HG02610 (cell line): ENCODE data around the gene HNRNPA3.
"Not testable (repeated sequence)": the region's sequence is repeated elsewhere in the genome, so short reads cannot be mapped to it uniquely, and the experiment has no call there.

Experiments
- ATAC-seq: cut with Tn5 transposase; IDR thresholded peaks from one replicate; pipeline ENCODE4 v1.9.1; 2021; ENCODE audit warnings: mild to moderate bottlenecking, moderate library complexity; ENCODE audit not compliant: unreplicated experiment

Gene HNRNPA3

GRCh38 chr2:177232098-177232704 is 19.6 kb downstream of the HNRNPA3 start:
- no peak for ATAC-seq

DNA sequence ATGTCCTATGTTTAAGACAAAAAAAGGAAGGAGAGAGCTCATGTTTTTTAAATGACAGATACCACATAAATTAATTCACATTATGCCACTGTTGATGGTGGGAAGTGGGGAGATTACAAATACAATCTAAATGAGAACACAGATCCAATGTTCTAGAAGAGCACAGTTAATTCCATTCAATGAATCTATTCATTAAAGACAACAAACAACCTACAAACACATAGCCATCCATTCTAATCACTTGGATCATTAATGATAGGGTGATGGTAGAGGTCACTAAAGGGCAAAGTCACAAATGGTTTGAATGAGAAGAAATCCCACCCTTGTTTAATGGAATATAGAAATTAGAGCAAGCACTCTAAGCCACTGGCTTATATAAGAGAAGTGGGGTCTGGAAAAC is 21.7 kb downstream of the HNRNPA3 start:
- no peak for ATAC-seq

- no peak for ATAC-seq
These were observed 23.4 kb downstream of the HNRNPA3 start for GRCh38 chr2:177235855-177236437.

DNA sequence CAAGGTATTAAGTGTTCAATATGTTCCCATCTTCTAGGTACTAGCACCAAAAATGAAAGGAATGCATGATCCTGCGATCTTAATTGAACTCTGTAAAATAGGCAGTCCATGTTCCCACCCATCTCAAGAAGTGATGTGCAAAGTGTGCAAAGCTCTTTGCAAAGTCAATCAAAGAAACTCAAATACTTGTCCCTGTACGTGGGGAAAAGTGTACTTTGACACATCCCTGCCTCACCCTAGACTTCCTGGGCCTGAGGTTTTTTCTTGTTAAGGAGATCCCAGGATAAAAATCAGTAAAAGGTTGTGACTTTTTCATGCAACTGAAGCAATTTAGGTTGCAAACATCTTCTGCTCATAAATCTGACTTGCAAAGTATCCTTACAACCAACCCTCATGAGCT is 25.3 kb downstream of the HNRNPA3 start:
- ATAC-seq, result no peak

GRCh38 chr2:177239053-177239452 is 26.5 kb downstream of the HNRNPA3 start:
- ATAC-seq, result no peak

- peak; percentile 72 for ATAC-seq
These were observed 27.5 kb downstream of the HNRNPA3 start for GRCh38 chr2:177239932-177240630.

DNA sequence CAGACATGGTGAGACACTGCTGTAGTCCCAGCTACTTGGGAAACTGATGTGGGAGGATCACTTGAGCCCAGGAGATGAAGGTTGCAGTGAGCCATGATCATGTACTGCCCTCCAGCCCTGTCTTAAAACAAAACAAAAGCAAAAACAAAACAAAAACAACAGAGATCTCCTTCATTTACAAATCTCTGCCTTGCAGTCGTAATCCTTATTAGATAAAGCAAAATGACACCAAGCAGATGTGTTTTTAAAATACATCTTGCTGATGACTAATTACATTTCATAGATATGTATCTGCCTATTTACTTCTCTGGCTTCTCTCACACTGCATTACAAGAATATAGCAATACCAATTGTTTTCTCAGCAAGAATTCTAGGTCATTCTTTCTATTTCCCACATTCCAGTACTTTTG is 29.1 kb downstream of the HNRNPA3 start:
- ATAC-seq, result no peak

DNA sequence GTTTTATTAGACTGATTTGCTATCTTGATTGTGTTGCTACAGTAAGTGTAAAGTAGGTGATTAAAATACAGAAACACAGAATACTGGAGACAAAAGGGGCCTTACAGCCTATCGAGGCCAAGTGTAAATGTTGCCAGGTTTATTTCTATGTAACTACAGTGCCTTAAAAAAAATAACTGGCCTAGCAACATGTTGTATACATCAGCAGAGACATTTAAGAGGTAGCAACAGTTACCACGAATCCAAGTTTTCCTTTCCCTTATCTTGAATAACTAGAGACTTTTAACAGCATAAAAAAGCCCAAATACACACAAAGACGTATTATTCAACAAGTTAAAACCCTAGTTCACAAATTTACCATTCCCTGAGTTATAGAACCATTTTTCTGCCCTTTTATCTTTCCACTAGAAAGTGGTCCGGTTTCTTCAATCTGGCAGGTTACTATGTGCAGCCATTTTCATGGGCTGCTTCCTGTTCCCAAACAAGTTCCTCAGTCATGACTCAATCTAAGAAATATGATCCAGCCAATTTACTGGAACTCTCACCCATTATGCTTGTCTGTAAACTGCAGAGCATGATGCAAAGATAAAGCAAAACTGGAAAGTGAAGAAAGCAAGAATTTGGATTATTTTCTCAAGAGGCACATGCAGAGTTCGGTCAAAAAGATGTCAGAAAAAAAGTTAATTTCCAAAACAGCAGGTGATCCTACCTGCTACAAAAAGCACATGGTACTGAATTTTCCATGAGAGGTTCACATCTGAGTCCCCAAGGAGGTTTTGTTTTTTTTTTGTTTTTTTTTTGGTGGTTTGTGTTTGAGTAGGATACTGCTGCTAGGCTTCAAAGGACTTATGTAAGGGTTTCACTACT is 29.8 kb downstream of the HNRNPA3 start:
- no peak for ATAC-seq

DNA sequence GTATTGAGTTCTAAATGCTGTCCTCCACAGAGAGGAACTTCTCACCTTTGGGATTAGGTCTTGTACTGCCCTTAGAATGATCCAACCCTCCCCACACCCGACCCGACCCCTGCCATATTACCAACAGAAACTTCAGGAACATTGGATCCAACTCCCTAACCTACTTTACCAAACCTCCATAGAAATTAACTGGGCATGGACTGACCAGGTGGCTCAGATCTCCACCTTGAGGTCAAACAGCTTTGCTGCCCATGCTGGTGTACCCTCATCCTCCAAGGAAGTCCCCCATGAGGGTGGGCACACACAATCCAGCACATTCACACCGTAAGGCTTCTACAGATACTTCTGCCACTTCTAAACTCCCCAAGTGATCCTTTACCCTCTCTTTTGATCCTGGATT is 30.5 kb downstream of the HNRNPA3 start:
- ATAC-seq, result no peak

DNA sequence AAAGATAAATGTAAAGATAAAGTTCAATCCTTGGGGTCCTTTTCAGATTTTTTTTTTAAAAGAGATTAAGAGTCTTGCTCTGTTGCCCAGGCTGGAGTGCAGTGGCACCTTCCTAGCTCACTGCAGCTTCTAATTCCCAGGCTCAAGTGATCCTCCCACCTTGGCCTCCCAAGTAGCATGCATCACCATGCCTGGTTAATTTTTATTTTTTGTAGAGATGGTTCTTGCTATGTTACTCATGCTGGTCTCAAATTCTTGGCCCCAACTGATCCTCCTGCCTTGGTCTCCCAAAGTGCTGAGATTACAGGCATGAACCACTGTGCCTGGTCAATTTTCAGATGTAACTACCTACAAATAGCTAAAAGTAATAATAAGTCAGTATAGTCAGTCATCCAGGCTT is 30.9 kb downstream of the HNRNPA3 start:
- no peak for ATAC-seq

DNA sequence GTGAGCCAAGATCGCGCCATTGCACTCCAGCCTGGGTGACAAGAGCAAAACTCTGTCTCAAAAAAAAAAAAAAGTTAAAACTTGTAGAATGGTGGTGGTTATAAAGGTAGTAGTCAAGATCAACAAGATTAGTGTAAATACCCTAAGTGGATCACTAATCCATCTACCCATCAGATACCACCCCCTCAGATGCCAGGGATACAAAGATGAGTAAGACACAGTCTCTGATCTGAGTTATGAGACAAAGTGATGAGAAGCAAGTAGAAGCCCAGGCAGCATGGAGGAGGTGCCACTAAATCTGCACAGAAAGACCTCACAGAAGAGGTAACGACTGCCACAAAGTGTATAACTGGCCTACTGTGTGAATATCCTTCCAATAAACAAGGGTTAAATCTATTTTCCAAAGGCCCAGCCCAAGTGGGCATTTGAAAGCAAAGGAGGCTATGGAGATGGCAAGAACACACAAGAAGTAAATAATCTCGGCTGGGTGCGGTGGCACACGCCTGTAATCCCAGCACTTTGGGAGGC is 31.7 kb downstream of the HNRNPA3 start:
- no peak for ATAC-seq

- ATAC-seq, result no peak
These were observed 32.4 kb downstream of the HNRNPA3 start for GRCh38 chr2:177245010-177245422.

GRCh38 chr2:177246000-177246399 is 33.4 kb downstream of the HNRNPA3 start:
- ATAC-seq, result no peak

DNA sequence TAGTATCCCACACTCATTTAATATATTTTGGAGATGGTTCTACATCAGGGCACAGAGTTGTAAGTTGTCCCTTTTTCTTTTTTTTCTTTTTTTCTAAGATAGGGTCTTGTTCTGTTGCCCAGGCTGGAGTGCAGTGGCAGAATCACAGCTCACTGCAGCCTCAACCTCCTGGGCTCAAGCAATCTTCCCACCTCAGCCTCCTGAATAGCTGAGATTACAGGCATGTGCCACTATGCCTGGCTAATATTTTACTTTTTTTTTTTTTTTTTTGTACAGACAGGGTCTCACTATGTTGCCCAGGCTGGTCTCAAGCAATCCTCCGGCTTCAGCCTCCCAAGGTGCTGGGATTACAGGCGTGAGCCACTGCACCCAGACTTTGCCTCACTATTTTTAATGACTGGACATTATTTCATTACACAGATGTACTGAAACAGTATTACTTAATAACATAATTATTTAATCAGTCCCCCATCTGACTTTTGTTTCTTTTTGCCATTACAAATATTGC is 34.0 kb downstream of the HNRNPA3 start:
- ATAC-seq, result not testable (repeated sequence)

GRCh38 chr2:177247693-177248262 is 35.2 kb downstream of the HNRNPA3 start:
- no peak for ATAC-seq

GRCh38 chr2:177249038-177249437 is 36.4 kb downstream of the HNRNPA3 start:
- ATAC-seq, result no peak

DNA sequence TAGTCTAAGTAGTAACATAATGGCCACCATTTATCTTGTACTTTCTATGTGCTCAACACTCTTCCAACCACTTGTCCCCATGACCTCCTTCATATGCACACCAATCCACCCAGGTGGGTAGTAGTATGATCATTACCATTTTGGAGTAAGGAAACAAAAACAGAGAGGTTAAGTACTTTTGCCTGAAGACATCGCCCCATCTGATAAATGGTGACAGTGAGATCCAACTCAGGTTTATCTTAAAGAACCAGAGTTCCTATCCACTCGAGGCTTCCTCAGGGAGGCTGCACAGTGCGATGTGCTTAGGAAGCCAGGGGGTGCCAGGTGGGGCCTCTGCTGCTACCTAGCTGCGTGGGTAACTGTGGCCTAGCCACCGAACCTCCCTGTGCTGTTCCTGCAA is 37.9 kb downstream of the HNRNPA3 start:
- no peak for ATAC-seq

DNA sequence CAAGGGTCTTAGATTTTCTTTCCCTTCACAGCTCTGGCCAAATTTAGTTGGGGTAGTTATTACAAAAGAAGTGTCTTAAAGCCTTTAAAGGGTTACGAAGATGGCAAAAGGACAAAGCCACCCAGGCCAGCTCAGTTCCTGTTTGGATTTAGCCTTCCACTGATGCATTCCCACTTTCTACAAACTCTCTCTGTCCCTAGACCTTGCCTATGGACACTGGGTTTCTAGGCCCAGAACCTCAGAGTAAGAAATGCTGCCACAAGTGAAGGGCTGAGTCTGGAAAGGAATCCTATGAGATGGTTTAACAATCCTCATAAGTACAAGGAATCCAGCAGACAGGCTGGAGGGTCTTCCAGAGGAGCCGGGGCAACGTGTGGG is 38.6 kb downstream of the HNRNPA3 start:
- ATAC-seq, result no peak

DNA sequence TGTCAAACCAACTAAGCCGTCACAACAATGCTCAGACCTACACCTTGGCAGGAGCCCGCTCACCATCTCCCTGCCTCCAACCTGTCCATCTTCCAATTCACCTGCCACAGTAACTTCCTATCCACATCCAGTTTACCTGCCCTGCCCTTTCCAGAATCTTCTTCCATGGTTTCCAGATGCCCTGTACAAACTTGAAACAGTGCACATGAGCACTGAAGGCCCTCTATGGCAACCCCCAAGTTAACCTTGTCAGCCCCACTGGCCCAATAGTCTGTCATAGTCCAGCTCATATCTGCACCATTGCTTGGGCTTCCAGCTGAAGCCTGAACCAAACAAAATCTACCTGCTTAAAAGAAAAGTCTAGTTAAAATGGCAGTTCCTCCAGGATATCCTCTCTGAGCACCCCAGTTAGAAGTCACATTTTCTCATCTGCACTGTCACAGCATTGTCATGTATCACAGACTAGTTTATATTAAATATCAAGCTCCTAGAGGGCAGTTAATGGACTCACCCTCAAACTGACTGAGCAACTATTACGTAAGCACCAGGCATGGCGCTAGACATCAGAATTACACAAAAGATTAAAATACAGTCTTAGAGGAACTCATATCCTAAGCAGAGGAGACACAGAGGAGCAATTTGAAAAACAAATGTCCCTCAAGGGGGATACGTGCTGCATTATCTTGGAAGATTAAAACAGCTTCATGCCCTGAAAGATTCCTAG is 40.4 kb downstream of the HNRNPA3 start:
- no peak for ATAC-seq

- no peak for ATAC-seq
These were observed 41.1 kb downstream of the HNRNPA3 start for GRCh38 chr2:177253704-177254103.
